ENCODE data around the gene TTLL11. TPM values are rescaled to one million over a fixed set of nuclear protein-coding genes. Genes with fewer than 3 reads are reported as not detected.

Gene TTLL11
- 4.1 and 10.2 TPM in 2 replicates for total RNA-seq

GRCh38 chr9:122092611-122093506 lies at the start of gene TTLL11:
TSS of gene TTLL11 (minus strand) at chr9:122093308. CDS start at chr9:122093148, 160 bp downstream.

Other genes starting within 250 kb of the TTLL11 start
- gene NDUFA8, start 66.5 kb upstream of the TTLL11 start, total RNA-seq, result 26.9 and 36.6 TPM in 2 replicates
- not detected in 2 replicates for gene MORN5, start 66.6 kb upstream of the TTLL11 start, total RNA-seq
- gene LHX6, start 135.6 kb upstream of the TTLL11 start, total RNA-seq, result 0.05 and 0.81 TPM in 2 replicates
- 7.3 and 10.9 TPM in 2 replicates for gene RBM18, start 171.5 kb upstream of the TTLL11 start, total RNA-seq
- 21.8 and 25.7 TPM in 2 replicates for gene MRRF, start 171.6 kb upstream of the TTLL11 start, total RNA-seq

Measured in cardiac ventricle fibroblast (primary cell).